Gastrocnemius medialis (tissue), 4 donors: ENCODE data around the gene FBLN1.

Source experiments
- CTCF ChIP-seq, 5 experiments: fragments of 450-650 bp in 3 of 5; fragments of 200-600 bp in 2 of 5; sonication (generic) in 2 of 5; IDR thresholded peaks in 4 of 5; conservative IDR thresholded peaks in 1 of 5; 1 replicate in 4 of 5; 2 replicates in 1 of 5; pipeline ENCODE4 v1.5.1; 2016 to 2019; ENCODE audit warnings: antibody characterized with exemption in 5 of 5, mild to moderate bottlenecking in 3 of 5, moderate library complexity in 3 of 5
- POLR2A ChIP-seq, 2 donors: fragments of 450-650 bp; IDR thresholded peaks; one replicate each; pipeline ENCODE4 v1.6.1; 2017; ENCODE audit warnings: antibody characterized with exemption in 2 of 2, mild to moderate bottlenecking in 2 of 2, moderate library complexity in 2 of 2

GRCh38 chr22:45648301-45649117 lies 145.8 kb downstream of the FBLN1 start:
- TF ChIP-seq CTCF (IDR thresholded peaks at IDR 0.05 in 4 of 5, conservative IDR thresholded peaks at IDR 0.05 in 1 of 5) (no peak), POLR2A (IDR thresholded peaks at IDR 0.05) (no peak)
